HG02885 (cell line): ENCODE results near the gene MIPOL1.
"Not testable (repeated sequence)": the region's sequence is repeated elsewhere in the genome, so short reads cannot be mapped to it uniquely, and the experiment has no call there.

Source experiments
- ATAC-seq: cut with Tn5 transposase; IDR thresholded peaks from one replicate; pipeline ENCODE4 v1.9.1; 2021; ENCODE audit warnings: mild to moderate bottlenecking; ENCODE audit not compliant: unreplicated experiment, poor library complexity

Gene MIPOL1

DNA sequence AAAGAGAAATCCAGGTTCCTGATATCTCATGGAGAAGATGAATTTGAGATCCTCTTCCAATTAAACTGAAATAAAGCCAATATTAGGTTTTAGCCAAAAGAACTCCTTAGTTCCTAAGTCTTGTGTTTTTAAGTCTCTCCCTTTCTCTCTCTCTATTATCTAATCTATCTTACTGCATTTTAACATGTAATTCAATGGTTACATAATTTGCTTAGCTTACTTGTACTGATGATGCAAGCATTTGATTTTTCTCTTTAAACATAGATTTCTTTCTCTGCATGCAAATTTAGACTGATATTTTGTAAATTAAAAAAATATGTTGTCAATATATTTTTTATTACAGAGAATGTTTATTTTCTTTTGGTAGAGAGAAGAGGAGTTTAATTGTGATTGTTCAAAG lies 78.2 kb downstream of the MIPOL1 start:
- ATAC-seq, result no peak

DNA sequence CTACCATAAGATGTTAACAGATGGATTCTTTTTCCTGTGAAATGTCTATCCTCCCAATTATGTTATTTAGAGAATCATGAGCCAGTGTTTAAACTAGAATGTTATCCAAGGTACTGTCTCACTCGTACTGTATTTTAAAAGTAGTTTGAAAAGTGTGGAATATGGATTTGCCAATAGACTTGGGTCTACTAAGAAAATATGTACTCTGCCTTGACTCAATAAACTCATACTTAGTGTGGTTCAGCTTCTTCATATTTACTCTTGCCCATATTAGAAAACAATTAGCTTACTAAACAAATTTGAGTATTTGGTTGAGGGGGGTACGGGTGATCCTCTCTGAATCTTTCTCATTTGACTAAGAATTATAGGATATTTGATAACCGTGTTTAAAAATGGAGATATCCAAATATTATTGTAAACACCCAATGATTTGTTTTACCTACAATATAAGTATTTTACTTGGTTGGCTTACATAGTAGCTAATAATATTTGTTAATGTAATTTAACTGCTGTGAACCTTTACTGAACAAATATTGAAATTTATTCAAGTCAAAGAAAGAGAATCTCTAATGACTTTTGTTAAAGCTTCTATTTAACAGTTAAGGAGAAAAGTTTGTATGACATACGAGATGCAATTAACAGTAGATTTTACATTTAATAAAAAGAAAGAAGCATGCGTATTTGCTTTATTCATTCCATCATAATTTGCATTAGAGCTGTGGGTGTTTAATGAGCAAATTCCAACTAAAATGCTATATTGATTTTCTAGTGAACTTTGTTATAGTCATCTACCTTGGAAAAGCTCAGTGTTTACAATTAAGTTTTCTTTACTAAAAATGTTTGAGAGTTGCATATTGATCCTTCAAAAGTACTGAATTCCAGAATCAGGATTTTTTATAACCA lies 81.2 kb downstream of the MIPOL1 start:
- ATAC-seq, result no peak

DNA sequence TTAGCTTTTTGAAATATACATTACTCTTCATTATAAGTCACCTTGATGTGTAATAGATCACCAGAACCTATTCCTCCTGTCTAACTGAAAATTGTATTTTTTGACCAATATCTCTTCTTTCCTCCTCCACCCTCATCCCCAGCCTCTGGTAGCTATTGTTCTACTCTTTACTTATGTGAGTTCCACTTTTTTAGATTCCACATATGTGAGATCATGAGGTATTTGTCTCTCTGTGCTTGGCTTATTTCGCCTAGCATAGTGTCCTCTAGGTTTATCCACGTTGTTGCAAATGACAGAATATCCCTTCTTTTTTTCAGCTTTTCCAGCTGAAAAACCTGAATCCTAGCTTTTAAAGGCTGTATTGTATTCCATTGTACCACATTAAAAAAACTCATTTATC lies 82.1 kb downstream of the MIPOL1 start:
- ATAC-seq, result no peak

DNA sequence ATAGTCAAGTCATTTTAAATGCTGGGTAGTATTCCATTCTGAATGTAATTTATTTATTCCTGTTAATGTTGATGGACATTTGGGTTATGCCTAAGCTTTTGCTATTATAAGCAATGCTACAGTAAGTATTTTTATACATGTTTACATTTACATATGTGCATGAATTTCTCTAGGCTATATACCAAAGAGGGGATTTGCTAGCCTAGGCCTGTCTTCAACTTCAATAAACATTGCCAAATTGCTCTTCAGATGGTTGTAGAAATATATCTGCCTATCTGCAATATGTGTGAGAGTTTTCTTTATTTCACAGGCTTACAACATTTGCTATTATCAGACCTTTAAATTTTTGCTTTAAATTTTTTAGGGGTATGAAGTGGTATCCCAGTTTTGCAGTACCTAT lies 87.0 kb downstream of the MIPOL1 start:
- ATAC-seq, result no peak

DNA sequence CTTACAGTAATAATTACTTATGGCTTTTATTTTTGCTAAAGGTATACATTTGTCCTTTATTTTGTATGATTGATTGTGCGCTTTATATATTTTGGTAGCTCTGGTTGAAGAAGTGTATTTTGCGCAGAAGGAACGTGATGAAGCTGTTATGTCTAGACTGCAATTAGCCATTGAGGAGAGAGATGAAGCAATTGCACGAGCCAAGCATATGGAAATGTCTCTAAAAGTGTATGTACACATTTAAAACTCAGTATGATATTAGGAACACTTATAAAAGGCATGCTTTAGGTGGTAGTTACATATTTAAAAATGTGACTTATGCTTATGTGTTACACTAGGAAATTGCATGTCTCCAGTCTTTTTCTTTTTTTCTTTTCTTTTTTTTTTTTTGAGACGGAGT lies 87.5 kb downstream of the MIPOL1 start:
- ATAC-seq, result no peak

DNA sequence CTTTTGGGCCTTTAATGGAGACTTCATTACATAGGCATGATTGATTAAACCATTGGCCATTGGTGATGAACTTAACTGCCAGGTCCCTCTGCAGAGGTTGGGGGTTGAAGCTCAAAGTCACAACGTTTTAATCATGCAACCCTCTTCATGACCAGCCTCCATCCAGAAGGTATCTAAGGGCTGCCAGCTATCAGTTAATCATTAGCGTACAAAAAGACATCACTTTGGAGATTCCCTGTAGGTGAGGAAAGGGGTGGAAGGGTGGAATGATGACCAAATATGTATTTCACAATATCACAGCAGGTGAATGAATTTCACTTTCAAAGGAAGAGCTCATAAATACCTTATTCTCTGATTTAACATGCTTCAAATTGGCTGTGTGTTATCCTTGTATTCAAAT lies 92.0 kb downstream of the MIPOL1 start:
- ATAC-seq, result no peak

DNA sequence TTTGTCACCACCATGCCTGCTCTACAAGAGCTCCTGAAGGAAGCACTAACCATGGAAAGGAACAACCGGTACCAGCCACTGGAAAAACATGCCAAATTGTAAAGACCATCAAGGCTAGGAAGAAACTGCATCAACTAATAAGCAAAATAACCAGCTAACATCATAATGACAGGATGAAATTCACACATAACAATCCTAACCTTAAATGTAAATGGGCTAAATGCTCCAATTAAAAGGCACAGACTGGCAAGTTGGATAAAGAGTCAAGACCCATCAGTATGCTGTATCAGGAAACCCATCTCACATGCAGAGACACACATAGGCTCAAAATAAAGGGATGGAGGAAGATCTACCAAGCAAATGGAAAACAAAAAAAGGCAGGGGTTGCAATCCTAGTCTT lies 97.5 kb downstream of the MIPOL1 start:
- ATAC-seq, result not testable (repeated sequence)

DNA sequence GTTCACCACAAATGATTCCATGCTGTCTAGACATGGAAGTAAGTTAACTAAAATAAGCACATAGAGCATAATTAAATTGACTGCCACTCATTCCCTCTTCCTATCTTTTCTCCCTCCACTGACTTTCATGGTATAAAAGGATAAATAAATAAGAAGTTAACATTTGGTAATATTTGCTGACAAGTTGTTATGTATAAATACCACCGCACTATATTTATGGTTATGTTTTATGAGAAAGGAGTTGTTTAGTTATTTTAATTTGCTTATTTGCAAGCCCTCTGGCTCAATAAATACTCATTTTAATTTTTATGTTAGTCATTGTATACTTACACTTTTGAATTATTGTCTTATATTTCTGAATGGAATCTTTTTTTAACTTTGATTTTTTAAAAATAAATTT lies 113.5 kb downstream of the MIPOL1 start:
- no peak for ATAC-seq

DNA sequence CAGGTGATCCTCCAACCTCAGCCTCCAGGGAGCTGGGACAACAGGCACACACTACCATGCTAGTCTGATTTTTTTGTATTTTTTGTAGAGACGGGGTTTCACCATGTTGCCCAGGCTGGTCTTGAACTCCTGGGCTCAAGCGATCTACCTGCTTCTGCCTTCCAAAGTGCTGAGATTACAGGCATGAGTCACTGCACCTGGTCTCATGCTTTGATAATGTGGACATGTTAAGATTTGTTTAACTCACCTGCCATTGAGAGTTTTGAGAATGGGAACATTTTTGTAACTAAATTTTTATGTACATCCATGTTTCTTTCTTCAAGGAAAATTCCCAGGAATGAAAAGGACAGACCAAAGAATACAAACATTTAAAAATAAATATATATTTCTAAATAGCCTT lies 121.2 kb downstream of the MIPOL1 start:
- ATAC-seq, result no peak

DNA sequence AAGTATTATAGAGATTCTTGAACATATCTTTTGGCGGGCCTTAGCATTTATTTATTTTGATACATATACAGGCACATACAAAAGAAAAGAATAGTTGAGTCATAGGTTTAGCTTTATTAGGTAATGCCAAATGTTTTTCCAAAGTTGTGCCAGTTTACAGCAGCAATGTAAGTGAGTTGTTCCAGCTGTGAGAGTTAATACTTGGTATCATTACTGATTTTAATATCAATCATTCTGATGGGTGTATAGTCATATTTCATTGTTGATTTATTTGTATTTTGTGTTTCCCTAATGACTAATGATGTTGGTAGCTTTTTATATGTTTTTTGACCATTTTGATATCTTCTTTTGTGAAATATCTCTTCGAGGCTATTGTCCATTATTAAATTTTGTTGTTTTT lies 122.4 kb downstream of the MIPOL1 start:
- ATAC-seq, result no peak

DNA sequence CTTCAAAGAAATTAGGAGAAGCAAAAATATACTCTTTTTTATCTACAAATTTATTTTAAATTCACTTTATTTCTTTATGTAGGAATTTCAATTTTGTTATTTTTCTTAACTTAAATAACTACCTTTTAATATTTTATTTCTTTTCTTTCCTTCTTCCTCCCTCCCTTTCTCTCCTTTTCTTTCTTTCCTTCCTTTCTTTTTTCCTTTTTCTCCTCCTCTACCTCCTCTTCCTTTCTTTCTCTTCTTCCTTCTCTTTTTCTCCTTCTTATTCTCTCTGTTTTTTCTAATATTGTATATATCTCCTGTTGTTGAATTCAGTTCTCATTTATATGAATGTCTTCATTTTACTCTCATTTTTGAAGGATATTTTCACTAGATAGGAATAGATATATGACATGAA lies 127.6 kb downstream of the MIPOL1 start:
- no peak for ATAC-seq

DNA sequence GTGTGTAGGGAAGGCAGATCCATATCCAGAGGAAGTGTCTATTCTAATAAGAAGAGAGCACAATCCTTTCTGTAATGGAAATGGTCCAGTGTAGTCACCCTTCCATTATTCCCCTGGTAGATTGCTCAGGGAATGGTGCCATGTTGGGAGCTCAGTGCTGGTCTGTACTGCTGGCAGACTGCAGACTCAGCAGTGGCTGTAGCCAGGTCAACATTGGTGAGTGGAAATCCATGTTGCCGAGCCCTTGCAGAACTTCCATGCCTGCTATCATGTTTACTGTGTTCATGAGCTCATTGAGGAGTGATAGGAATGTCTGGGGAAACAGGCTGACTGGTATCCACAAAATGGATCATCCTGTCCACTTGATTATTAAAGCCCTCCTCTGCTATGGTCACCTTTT lies 128.7 kb downstream of the MIPOL1 start:
- ATAC-seq, result no peak

DNA sequence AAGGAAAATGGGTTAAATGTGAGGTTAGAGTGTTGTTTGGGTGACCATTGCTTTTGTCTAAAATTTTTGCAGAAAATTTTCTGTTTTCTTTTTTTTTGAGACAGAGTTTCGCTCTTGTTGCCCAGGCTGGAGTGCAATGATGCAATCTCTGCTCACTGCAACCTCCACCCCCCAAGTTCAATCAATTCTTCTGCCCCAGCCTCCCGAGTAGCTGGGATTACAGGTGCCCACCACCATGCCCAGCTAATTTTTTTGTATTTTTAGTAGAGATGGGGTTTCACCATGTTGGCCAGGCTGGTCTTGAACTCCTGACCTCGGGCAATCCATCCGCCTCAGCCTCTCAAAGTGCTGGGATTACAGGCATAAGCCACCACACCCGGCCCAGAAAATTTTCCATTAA lies 130.2 kb downstream of the MIPOL1 start:
- not testable (repeated sequence) for ATAC-seq

DNA sequence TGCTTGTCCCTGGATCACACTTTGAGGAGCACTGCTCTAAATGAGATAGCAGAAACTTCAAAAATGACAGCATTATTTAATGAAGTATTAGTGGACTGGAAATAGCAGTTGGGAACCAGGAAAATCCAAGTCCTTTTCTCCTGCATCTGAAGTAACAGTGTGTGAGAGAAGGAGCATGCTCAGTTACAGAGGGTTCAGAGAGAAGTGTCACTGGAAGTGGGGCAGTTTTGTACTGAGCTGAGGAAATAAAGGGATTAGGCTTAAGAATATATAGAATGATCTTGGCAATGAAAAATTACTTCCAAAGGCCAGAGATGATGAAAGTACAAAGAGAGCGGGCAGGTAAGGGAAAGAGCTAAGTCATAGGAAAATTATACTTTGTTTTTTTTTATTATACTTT lies 130.9 kb downstream of the MIPOL1 start:
- ATAC-seq, result no peak

DNA sequence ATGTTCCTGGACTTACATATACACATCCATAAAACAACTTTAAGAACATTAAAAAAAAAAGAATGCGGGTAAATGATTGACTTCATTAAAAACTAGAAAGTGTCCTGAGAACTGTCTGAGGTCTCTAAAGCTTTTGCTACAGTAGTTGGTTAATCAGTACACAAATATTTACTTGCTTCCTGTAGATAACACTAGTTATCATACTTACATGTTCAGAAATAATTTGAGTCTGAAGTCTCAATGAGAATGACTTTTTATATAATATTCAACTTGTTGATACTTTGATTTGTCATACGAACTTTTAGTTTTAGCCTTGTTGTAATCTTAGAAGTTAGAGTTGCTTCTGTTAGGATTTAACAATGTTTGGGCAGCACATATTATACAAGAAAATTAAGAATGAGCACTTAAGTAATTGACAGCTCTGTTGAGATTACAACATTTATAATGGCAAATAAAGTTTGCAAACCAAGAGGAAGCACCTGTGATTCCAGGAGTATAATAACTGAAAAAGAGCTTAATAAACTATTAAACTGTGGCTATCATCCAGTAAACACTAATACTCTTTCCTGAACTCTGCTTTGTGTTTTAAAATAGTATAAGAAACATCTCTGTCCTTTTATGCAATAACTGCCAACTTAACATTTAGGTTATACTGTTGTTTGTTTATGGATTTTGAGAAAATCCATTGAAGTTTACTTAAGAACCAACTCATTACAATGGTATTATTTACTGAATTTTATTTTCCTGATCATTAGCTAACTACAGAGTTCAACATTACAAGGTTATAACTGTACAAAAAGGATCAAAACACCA lies 131.7 kb downstream of the MIPOL1 start:
- no peak for ATAC-seq

DNA sequence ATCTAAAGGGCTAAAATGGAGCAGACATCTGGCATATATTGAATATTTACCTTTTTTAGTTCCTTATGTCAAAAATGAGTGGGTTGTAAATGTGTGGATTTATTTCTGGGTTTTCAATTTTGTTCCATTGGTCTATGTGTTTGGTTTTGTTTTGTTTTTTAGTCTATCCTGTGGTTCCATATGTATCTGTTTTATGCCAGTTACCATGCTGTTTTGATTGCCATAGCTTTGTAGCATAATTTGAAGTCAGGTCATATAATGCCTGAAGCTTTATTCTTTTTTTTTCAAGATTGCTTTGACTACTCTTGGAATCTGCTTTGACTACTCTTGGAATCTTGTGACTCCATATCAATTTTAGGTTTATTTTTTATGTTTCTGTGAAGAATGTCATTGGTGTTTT lies 133.2 kb downstream of the MIPOL1 start:
- no peak for ATAC-seq

DNA sequence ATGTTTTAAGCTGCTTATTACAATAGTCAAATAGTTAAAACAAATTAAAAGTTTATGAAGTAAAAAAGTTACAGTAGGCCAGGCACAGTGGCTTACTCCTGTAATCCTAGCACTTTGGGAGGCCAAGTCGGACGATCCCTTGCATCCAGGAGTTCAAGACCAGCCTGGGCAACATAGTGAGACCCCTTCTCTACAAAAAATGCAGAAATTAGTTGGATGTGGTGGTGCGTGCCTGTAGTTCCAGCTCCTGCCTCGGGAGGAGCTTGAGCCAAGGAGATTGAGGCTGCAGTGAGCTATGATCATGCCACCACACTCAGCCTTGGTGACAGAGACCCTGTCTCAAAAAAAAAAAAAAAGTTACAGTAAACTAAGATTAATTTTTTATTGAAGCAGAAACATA lies 142.6 kb downstream of the MIPOL1 start:
- ATAC-seq, result no peak

DNA sequence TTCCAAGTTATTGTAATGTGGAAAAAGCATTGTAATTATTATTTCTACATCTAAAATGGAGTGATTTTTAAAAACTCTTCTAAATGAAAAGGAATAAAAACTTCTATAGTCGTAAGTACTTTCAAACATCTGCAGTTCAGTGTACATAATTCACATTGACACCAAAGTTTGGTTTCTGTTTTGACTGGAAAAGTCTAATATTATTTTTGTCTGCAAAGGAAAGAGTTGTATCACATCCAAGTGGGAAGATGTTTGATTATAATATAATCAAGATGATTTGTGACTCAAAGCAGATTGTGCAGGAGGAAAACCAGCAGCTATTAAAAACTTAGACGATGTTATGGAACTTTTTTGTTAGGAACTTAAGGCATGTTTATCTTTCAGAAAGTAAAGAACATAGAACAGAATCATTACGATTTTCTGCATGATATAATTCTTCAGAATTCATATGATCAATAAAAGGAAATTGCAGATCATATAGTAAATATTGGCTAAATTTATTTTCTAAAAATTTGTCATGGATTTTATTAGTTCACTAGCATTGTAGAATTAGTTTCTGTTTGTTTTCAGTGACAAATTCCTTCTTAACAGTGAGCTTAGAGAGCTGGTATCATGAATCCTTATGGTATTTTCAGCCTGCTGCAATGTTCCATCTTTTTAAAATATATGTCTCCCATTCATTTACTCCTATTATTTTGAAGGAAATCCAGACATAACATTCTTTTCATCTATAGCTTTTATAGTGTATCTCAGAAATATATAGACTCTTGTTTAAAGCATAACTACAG lies 145.8 kb downstream of the MIPOL1 start:
- ATAC-seq, result no peak

DNA sequence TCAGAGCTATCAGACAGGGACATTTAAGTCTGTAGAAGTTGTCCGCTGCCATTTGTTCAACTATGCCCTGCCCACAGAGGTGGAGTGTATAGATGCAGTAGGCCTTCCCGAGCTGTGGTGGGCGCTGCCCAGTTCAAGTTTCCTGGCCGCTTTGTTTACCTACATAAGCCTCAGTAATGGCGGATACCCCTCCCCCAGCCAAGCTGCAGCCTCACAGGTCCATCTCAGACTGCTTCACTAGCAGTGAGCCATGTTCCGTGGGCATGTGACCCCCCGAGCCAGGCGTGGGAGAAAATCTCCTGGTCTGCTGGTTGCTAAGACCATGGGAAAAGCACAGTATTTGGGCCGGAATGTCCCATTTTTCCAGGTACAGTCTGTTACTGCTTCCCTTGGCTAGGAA lies 165.9 kb downstream of the MIPOL1 start:
- no peak for ATAC-seq

DNA sequence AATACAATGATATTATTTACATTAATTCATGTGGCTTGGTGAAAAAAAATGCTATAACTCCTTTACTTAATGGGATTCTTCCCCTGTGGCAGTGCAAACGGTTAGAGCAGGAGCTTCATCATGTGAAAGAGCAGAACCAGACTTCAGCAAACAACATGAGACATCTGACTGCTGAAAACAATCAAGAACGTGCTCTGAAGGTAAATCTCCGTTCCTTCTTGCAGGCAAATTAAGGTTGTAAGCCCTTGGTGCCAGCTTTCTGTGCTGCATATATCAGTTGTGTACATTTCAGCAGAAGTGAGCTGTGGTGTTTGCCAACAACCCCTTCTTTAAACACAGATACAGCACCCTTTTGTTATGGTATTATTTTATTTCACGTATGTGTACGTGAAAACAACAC lies 171.7 kb downstream of the MIPOL1 start:
- ATAC-seq, result no peak

DNA sequence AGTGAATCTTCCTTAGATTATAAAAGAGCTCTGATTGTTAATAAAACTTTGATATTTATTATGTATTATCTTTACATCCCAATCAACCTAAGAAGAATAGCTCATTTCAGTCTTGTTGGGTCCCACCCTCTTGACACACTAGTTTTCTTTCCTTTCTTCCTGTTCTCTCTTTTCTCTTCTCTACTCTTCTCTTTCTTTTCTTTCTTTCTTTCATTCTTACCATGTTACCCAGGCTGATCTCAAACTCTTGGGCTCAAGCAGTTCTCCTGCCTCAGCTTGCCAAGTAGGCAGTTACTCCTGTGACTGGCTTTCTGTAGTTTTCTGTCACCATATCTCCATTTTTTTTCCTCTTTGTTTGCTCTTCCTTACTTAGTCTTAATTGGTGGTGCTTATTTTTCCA lies 177.8 kb downstream of the MIPOL1 start:
- ATAC-seq, result no peak
